ENCODE measurements around the gene GNG12. TPM values are rescaled to one million over a fixed set of nuclear protein-coding genes. Genes with fewer than 3 reads are reported as not detected.

The GNG12 gene
- polyA plus RNA-seq, 3 donors = 0.03 TPM; not detected in 2

GRCh38 chr1:67788904-67789303 lies 44.4 kb downstream of the GNG12 start:
- H3K27me3 Mint-ChIP-seq (ENCODE audit: low read depth in 3 of 3) = peaks cover 2 to 4% (median 3%) of the 10 kb centered on the region in 3 donors
- no peaks in the 10 kb centered on the region for H3K9me3 Mint-ChIP-seq
- Histone ChIP-seq H3K4me3 (replicated peaks in 1 of 3; ENCODE audit: low read depth in 2 of 3, low read length in 3 of 3) (no peak overlapping the region), H2AFZ (ENCODE audit: insufficient read depth, low read depth, low read length, poor library complexity, severe bottlenecking) (no peak overlapping the region), H4K20me1 (ENCODE audit: insufficient read depth, low read length) (no peaks in the 10 kb centered on the region), H3K4me1 (ENCODE audit: control insufficient read depth in 1 of 2, insufficient read depth in 2 of 2, low read length in 2 of 2) (no peaks in the 10 kb centered on the region), H3K27me3 (ENCODE audit: control insufficient read depth in 2 of 2, insufficient read depth in 2 of 2, low read length in 2 of 2) (no peaks in the 10 kb centered on the region), H3K9me3 (replicated peaks in 1 of 2; ENCODE audit: control insufficient read depth in 1 of 2, insufficient read depth in 1 of 2, low read length in 2 of 2) (no peaks in the 10 kb centered on the region), H3K4me2 (replicated peaks; ENCODE audit: extremely low read depth, low read length, poor library complexity, severe bottlenecking) (no peak overlapping the region), H3K79me2 (ENCODE audit: insufficient read depth, low read length) (no peaks in the 10 kb centered on the region), H3K36me3 (replicated peaks in 1 of 2; ENCODE audit: control insufficient read depth in 1 of 2, insufficient read depth in 2 of 2, low read length in 2 of 2) (no peaks in the 10 kb centered on the region), H3K9ac (ENCODE audit: insufficient read depth, low read length, poor library complexity, severe bottlenecking) (no peak overlapping the region), H3K27ac (ENCODE audit: low read depth in 1 of 2, low read length in 2 of 2) (no peak overlapping the region)
- TF ChIP-seq CTCF (IDR thresholded peaks at IDR 0.05) = no peak
- 94% methylated on average over 5 of the region's 7 CpGs for WGBS (ENCODE audit: insufficient coverage)
- no peak overlapping the region for H3K27ac Mint-ChIP-seq
- H3K4me3 Mint-ChIP-seq = no peak overlapping the region
- DNase-seq = no peak
- intact Hi-C loops (cut with micrococcal nuclease) = no loop called here
- H3K4me1 Mint-ChIP-seq = no peaks in the 10 kb centered on the region
- H3K36me3 Mint-ChIP-seq = no peaks in the 10 kb centered on the region

- no peaks in the 10 kb centered on the region for H3K4me1 Mint-ChIP-seq
- Histone ChIP-seq H3K27ac (ENCODE audit: low read depth in 1 of 2, low read length in 2 of 2) (no peak overlapping the region), H2AFZ (ENCODE audit: insufficient read depth, low read depth, low read length, poor library complexity, severe bottlenecking) (no peak overlapping the region), H3K79me2 (ENCODE audit: insufficient read depth, low read length) (no peaks in the 10 kb centered on the region), H3K4me3 (replicated peaks in 1 of 3; ENCODE audit: low read depth in 2 of 3, low read length in 3 of 3) (no peak overlapping the region), H3K9me3 (replicated peaks in 1 of 2; ENCODE audit: control insufficient read depth in 1 of 2, insufficient read depth in 1 of 2, low read length in 2 of 2) (no peaks in the 10 kb centered on the region), H3K4me1 (ENCODE audit: control insufficient read depth in 1 of 2, insufficient read depth in 2 of 2, low read length in 2 of 2) (no peaks in the 10 kb centered on the region), H4K20me1 (ENCODE audit: insufficient read depth, low read length) (no peaks in the 10 kb centered on the region), H3K36me3 (replicated peaks in 1 of 2; ENCODE audit: control insufficient read depth in 1 of 2, insufficient read depth in 2 of 2, low read length in 2 of 2) (no peaks in the 10 kb centered on the region), H3K9ac (ENCODE audit: insufficient read depth, low read length, poor library complexity, severe bottlenecking) (no peak overlapping the region), H3K4me2 (replicated peaks; ENCODE audit: extremely low read depth, low read length, poor library complexity, severe bottlenecking) (no peak overlapping the region), H3K27me3 (ENCODE audit: control insufficient read depth in 2 of 2, insufficient read depth in 2 of 2, low read length in 2 of 2) (no peaks in the 10 kb centered on the region)
- peaks cover 2 to 4% (median 3%) of the 10 kb centered on the region in 3 donors for H3K27me3 Mint-ChIP-seq (ENCODE audit: low read depth in 3 of 3)
- DNase-seq = no peak
- H3K36me3 Mint-ChIP-seq = no peaks in the 10 kb centered on the region
- WGBS (ENCODE audit: insufficient coverage) = no CpG with 5 or more reads among the region's 5 CpGs
- intact Hi-C loops (cut with micrococcal nuclease) = no loop called here
- no peak overlapping the region for H3K4me3 Mint-ChIP-seq
- H3K27ac Mint-ChIP-seq = no peak overlapping the region
- H3K9me3 Mint-ChIP-seq = no peaks in the 10 kb centered on the region
- TF ChIP-seq CTCF (IDR thresholded peaks at IDR 0.05) = no peak
Measured at GRCh38 chr1:67788238-67788790, 45.0 kb downstream of the GNG12 start.

All from CD14-positive monocyte (primary cell).